Activated CD4-positive, alpha-beta memory T cell treated with anti-CD3 and anti-CD28 coated beads for 36 hours (primary cell): Measurements from ENCODE around the gene AOC3. TPM values are rescaled to one million over a fixed set of nuclear protein-coding genes. Genes with fewer than 3 reads are reported as not detected.
A peak's percentile ranks its signal among the peaks of the same experiment; 100 is the strongest.

Experiments
- CTCF ChIA-PET: fragments of 350-600 bp; sonication (Branson Sonifier 250); formaldehyde crosslinking; loops from one replicate; lab custom pipeline; 2021; ENCODE audit warnings: antibody characterized with exemption, inconsistent platforms; lab: Charles Lee
- POLR2A ChIA-PET: fragments of 350-600 bp; sonication (Branson Sonifier 250); formaldehyde crosslinking; loops from one replicate; lab custom pipeline; 2021; ENCODE audit warnings: antibody characterized with exemption; lab: Charles Lee
- DNase-seq: peaks from one replicate; pipeline ENCODE4 v3.0.0-alpha.2; 2020
- H3K27ac Mint-ChIP-seq: one replicate; pipeline ENCODE4 v1.8.0; 2021; ENCODE audit warnings: mixed read lengths
- H3K27me3 Mint-ChIP-seq: one replicate; pipeline ENCODE4 v1.8.0; 2021; ENCODE audit warnings: mixed read lengths
- H3K36me3 Mint-ChIP-seq: one replicate; pipeline ENCODE4 v1.8.0; 2021; ENCODE audit warnings: mixed read lengths
- H3K4me1 Mint-ChIP-seq: one replicate; pipeline ENCODE4 v1.8.0; 2021; ENCODE audit warnings: low read depth, mixed read lengths
- H3K4me3 Mint-ChIP-seq: one replicate; pipeline ENCODE4 v1.8.0; 2021; ENCODE audit warnings: mild to moderate bottlenecking, mixed read lengths
- H3K9me3 Mint-ChIP-seq: one replicate; pipeline ENCODE4 v1.8.0; 2021; ENCODE audit warnings: mixed read lengths
- intact Hi-C: fragments of 100-400 bp; cut with micrococcal nuclease; formaldehyde crosslinking; loops from one replicate; pipeline ENCODE4 v1.15.1; 2023
- microRNA-seq: library from miRNA; unstranded; fragments of <30 nt; microRNA quantifications from one replicate; pipeline ENCODE4 v1.2.0, GENCODE V29; 2022; ENCODE audit warnings: borderline number of aligned reads, borderline microRNAs expressed, borderline replicate concordance
- total RNA-seq, 2 experiments: library from RNA; stranded (reverse); gene quantifications; one replicate each; pipeline ENCODE4 v1.2.3, GENCODE V29; 2021

Gene AOC3
- total RNA-seq, 2 experiments from 2014 or later, result 1.6 to 2.0 TPM

- H3K27ac Mint-ChIP-seq, result no peak overlapping the region
- CTCF ChIA-PET, result no interaction called here
Measured at GRCh38 chr17:42904110-42904469, 53.1 kb downstream of the AOC3 start.

GRCh38 chr17:42906772-42907446 is 55.9 kb downstream of the AOC3 start:
- POLR2A ChIA-PET, result no interaction called here
- no peak for DNase-seq
- no peaks in the 10 kb centered on the region for H3K36me3 Mint-ChIP-seq
- H3K9me3 Mint-ChIP-seq, result no peaks in the 10 kb centered on the region
- peaks cover 9% of the 10 kb centered on the region for H3K27me3 Mint-ChIP-seq
- no peak overlapping the region for H3K27ac Mint-ChIP-seq
- CTCF ChIA-PET, result no interaction called here
- intact Hi-C loops, result no loop called here
- no peaks in the 10 kb centered on the region for H3K4me1 Mint-ChIP-seq
- no peak overlapping the region for H3K4me3 Mint-ChIP-seq

More at GRCh38 chr17:42904110-42904469, 53.1 kb downstream of the AOC3 start:
- H3K27me3 Mint-ChIP-seq, result peaks cover 8% of the 10 kb centered on the region
- H3K4me1 Mint-ChIP-seq, result no peaks in the 10 kb centered on the region
- POLR2A ChIA-PET, result no interaction called here
- no peaks in the 10 kb centered on the region for H3K36me3 Mint-ChIP-seq
- intact Hi-C loops, result no loop called here
- H3K9me3 Mint-ChIP-seq, result no peaks in the 10 kb centered on the region
- no peak overlapping the region for H3K4me3 Mint-ChIP-seq
- DNase-seq, result no peak

Small RNA genes within 50 kb of the gene (microRNA-seq; reads per million reads assigned to microRNA genes)
- gene MIR6781, result 3.9 reads per million, percentile 5 among the genes with 10 or more reads in this experiment

Other genes starting within 250 kb of the AOC3 start
- 10 to 100 TPM; 33.7 to 35.3 TPM for gene RETREG3, start 241.8 kb upstream of the AOC3 start, total RNA-seq
- 100 to 1,000 TPM in 1 of 2 experiments, 10 to 100 TPM in 1; 92.6 to 101 TPM for gene TUBG1, start 241.5 kb upstream of the AOC3 start, total RNA-seq
- gene TUBG2, start 191.9 kb upstream of the AOC3 start, total RNA-seq, result 10 to 100 TPM in 1 of 2 experiments, 1 to 10 TPM in 1; 9.3 to 10.1 TPM
- gene PLEKHH3, start 174.2 kb upstream of the AOC3 start, total RNA-seq, result 1 to 10 TPM; 1.1 to 1.2 TPM
- gene CCR10, start 169.4 kb upstream of the AOC3 start, total RNA-seq, result under 1 TPM; 0.38 to 0.65 TPM
- gene CNTNAP1, start 168.7 kb upstream of the AOC3 start, total RNA-seq, result 1 to 10 TPM; 1.8 to 1.9 TPM
- gene EZH1, start 106.2 kb upstream of the AOC3 start, total RNA-seq, result 10 to 100 TPM; 29.7 to 33.9 TPM
- gene RAMP2, start 90.0 kb upstream of the AOC3 start, total RNA-seq, result not detected
- gene VPS25, start 77.8 kb upstream of the AOC3 start, total RNA-seq, result 10 to 100 TPM; 57.5 to 58.6 TPM
- gene WNK4, start 70.6 kb upstream of the AOC3 start, total RNA-seq, result under 1 TPM; 0.10 to 0.15 TPM
- gene COA3, start 52.5 kb upstream of the AOC3 start, total RNA-seq, result 10 to 100 TPM; 31.8 to 36.6 TPM
- gene CNTD1, start 52.3 kb upstream of the AOC3 start, total RNA-seq, result not detected
- gene BECN1, start 26.9 kb upstream of the AOC3 start, total RNA-seq, result 10 to 100 TPM; 72.7 to 77.4 TPM
- 100 to 1,000 TPM; 111 to 116 TPM for gene PSME3, start 17.8 kb upstream of the AOC3 start, total RNA-seq
- 1 to 10 TPM; 1.7 to 2.0 TPM for gene AOC2, start 6.6 kb upstream of the AOC3 start, total RNA-seq
- gene G6PC1, start 49.6 kb downstream of the AOC3 start, total RNA-seq, result not detected
- gene AARSD1, start 113.3 kb downstream of the AOC3 start, total RNA-seq, result 10 to 100 TPM; 38.7 to 43.1 TPM
- gene PTGES3L, start 128.9 kb downstream of the AOC3 start, total RNA-seq, result under 1 TPM; 0.53 to 0.64 TPM
- gene RUNDC1, start 129.4 kb downstream of the AOC3 start, total RNA-seq, result 10 to 100 TPM in 1 of 2 experiments, 1 to 10 TPM in 1; 10.0 to 11.5 TPM
- 1,000 to 10,000 TPM; 1,552 to 1,589 TPM for gene RPL27, start 147.2 kb downstream of the AOC3 start, total RNA-seq
- 10 to 100 TPM; 66.0 to 68.6 TPM for gene IFI35, start 155.6 kb downstream of the AOC3 start, total RNA-seq
- 10 to 100 TPM; 45.3 to 49.6 TPM for gene VAT1, start 171.2 kb downstream of the AOC3 start, total RNA-seq
- gene RND2, start 174.0 kb downstream of the AOC3 start, total RNA-seq, result under 1 TPM in 1 of 2 experiments, not detected in 1; 0.07 TPM